Anterior cingulate cortex (tissue), 58 donors: ENCODE measurements around the gene LNX1.
A peak's percentile ranks its signal among the peaks of the same experiment; 100 is the strongest.

ENCODE experiments used
- DNase-seq, 58 donors: peaks; one replicate each; lab custom pipeline; 2025; lab: John Stamatoyannopoulos, UW

LNX1 gene

DNA sequence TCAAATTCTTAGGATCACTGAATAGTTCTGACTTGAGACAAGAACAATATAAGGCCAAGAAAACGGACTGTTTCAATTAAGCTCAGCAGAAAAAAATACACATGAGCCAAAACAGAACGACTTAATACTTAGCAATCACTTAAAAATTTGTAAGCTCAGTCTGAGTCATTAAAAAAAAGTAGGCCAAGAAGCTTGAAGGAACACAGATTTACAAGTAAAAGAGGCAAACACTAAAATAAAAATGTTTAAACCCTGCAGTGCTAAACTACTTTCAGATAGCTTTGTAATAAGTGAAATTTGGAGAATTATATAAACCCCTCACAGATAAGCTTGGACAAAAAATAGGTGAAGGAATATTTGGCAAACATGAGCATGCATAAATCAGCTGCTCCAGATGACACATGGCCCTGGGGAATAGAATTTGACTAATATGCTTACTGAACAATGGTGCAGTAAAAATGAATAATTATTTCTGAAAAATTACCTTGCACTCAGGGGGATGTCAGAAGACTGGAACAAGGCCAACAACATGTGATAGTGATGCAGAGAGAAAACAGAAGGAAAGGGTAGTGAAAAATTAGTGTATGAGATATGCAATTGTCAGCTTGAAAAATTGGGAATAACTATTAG, 49.6 kb downstream of the LNX1 start:
- DNase-seq: no peak

DNA sequence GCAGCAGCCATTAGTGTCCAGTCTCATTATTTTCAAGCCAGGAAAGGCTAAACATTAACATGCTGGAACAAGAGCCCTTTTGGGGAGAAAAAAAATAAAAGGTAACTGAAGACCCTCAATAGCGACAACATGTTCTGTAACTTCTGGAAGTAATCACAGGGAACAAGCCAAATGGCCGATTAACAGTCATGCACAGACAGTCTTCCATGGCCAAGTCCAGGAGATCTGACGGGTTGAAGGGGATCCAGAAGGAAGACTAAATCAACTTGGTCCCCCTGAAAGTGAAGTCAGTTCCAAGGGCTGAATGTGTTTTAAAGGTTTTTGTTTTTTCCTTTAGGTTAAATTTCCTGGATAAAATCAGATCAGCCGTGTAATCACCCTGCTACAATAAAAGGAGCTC, 52.5 kb downstream of the LNX1 start:
- DNase-seq: no peak

DNA sequence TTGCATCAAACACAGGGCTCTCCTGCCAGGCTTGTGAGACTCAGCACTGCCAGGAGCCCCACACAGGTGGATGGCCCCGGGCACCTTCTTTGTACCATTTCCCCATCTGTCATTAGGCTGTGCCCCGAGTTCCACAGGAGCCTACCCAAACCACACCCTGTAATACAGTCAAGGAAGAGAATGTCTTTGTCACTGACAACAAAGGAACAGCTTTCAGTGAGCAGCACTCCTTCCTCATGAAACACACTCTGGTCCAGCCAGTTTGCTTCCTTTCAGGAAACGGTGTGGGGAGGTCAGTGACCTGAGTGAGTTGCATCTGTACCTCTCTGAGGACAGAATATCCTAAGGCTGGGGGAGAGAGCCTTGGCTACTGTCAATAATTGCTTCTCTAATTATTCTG, 53.7 kb downstream of the LNX1 start:
- DNase-seq: no peak

DNA sequence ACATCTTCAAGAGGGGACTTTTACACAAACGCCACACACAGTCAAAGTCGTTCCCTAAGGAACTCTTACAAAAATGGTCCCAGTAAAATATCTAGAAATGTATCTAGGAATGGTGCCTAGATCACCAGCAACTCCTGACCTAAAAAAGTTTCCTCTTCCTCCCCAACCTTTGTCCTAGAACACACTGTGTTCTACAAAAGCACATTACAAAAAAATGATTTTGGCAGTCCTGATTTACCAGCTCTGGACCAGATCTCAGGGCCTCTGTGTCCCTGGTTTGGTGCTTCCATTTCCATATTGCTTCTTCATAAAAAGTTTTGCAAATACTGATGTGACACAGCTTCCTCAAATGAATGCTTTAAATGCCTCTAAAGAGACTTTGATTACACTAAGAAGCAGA, 55.0 kb downstream of the LNX1 start:
- DNase-seq: no peak

DNA sequence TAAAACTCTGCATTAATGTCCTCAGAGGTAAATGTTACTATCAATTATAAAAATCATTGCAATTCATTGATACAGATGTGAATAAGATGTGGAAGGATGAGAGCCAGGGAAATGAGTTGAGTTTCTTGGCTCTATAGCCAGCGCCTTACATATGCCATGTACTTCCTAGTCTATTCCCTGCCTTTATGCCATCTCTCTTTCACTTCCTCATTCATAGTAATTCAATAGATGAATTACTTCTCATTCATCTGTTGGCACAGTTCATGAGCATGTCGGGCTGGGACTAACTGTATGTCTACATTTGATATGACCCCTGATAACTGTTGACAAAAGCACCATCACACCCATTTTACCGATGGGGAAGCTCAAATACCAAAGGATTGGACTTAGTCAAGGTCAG, 55.7 kb downstream of the LNX1 start:
- no peak for DNase-seq

GRCh38 chr4:53534684-53535083, 56.6 kb downstream of the LNX1 start:
- DNase-seq: no peak

- no peak for DNase-seq
Measured at GRCh38 chr4:53532521-53532920, 58.8 kb downstream of the LNX1 start.

DNA sequence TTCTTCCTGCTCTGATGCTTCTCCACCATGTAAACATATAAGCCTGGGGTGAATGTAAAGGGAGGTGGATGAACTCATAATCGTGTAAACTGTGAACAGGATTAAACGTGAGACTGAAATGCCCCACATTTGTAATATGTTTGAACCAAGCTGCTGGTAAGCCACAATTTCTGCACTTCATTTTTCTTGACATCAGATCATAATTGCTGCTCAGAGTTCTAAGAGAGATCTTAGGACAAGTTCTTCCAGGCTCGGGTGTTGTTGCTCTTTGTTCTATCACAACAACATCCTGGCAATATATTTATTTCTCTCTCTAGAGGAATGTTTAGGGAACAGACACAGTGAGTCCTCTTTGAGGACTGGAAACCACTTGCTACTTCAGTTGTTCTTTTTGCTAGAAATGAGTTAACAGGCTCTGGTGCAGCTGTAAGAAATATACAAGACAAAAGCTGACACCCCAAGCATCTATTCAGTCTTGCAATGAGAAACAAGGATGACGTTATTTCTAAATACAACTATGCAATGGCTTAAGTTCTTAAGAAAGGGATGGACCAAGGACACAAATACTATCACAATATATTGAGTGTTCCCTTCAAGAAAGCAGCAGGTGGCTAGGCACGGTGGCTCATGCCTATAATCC, 59.6 kb downstream of the LNX1 start:
- DNase-seq: no peak

DNA sequence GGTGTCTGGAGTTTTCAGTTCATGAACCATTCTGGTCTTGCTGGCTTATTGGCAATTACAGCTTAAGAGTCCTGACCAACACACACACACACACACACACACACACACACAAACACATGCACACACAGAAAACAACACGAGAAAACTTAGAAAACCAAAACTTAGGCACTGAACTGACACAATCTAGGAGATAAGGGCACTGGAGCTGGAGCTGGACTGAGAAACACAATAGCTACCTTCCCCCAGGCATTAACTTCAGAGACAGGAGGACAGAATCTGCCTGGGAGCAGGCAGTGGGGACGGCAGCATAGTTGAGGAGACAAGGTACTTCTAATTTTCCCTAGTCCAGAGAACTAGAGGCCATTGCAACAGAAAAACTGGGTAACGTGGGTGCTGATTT, 62.3 kb downstream of the LNX1 start:
- DNase-seq: no peak

GRCh38 chr4:53527930-53528329, 63.4 kb downstream of the LNX1 start:
- DNase-seq: no peak

GRCh38 chr4:53527326-53527725, 64.0 kb downstream of the LNX1 start:
- no peak for DNase-seq

- DNase-seq: no peak
Measured at GRCh38 chr4:53522334-53522733, 69.0 kb downstream of the LNX1 start.

- no peak for DNase-seq
Measured at GRCh38 chr4:53520116-53520515, 71.2 kb downstream of the LNX1 start.

GRCh38 chr4:53518807-53519206, 72.5 kb downstream of the LNX1 start:
- no peak for DNase-seq

DNA sequence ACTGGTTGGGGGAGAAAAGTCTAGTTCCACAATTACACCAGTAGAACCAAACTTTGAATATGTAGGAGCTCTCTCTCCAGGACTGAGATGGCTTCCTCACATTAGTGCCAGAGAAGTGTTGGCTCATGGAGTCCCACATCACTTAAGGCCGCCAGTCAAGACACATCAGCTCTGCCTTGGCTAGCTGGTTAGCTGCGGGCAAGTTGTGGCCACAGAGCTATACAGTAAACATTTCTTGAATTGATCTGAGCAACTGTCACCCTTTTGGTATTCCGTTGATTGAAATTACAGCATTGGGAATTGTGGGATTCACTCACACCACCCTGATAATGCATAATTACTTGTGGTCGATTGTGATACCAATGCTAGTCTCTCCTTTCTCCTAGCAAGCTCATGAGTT, 76.2 kb downstream of the LNX1 start:
- no peak for DNase-seq

DNA sequence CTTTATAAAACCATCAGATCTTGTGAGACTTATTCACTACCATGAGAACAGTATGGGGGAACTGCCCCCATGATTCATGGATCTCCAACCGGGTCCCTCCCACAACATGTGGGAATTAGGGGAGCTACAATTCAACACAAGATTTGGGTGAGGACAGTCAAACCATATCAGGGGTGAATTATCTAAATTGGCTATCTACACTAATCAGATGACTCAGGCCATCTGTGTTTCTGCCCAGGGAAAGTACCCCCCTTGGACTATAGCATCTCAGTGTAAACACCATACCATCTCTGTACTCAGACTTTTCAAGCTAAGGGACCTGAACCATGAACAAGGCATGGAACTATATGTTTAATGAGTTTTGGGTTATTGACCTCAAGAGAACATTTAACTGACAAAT, 76.8 kb downstream of the LNX1 start:
- no peak for DNase-seq

DNA sequence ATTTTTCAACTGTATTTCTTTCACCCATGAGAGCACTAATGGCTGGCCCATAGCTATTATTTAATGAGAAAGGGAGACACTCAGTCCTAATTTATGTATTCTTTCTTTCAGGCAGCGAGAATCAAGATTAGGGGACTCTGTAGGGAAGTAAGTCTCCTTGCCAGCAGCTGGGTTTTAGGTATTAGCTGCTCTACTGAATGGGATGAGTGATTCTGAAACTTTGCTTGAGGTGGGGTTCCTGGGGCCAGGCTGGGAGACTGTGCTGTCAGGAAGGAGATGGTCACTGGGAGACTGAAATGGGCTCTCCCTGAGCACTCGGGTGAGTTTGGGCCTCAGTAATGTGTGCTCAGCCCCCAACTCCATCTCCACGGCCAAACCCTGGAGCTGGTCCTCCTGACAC, 78.7 kb downstream of the LNX1 start:
- DNase-seq: no peak

DNA sequence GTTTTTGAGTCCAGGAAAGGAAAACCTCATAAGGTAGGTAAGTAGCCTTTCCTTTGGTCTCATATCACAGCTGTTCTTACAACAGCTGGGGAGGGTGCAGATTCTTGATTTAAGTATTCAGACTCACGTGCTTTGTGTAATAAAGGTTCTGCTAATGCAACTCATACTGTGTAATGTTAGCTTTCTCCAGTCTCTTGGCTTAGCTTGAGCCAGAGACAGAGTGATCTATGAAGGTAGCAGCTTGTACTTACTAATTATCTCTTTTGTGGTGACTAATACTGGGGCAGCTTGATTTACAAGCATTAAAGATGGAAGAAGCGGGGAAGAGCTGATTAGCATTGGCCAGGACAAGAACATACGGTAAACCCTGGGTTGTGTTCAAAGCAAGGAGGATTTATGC, 80.3 kb downstream of the LNX1 start:
- no peak for DNase-seq

GRCh38 chr4:53510321-53510720, 81.0 kb downstream of the LNX1 start:
- DNase-seq: no peak

- DNase-seq: no peak
Measured at GRCh38 chr4:53508446-53508845, 82.8 kb downstream of the LNX1 start.

GRCh38 chr4:53507671-53508286, 83.5 kb downstream of the LNX1 start:
- DNase-seq: peak in 1 of 58 donors; percentile 3

DNA sequence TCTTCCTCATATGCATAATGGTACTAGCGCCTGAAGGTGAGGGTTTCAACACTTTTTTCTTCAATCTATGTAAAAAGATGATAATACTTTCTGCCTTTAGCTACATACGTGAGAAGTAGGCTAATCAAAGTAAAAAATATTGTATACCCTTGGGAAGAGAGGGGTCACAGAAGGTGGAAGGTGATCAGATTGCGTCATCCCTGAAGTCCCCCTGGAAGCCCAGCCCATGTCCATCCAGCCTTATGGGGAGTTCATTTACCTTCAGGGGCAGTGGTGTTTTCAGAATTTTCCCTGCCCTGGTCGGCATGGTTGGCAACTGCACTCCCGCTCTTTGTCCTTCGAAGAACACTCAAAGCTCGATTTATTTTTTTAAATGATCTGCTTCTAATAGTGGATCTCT, 84.2 kb downstream of the LNX1 start:
- no peak for DNase-seq
